GM21717 (cell line): ENCODE measurements around the gene HOXA6.

Experiments used
- ATAC-seq: cut with Tn5 transposase; IDR thresholded peaks from one replicate; pipeline ENCODE4 v1.9.1; 2021; ENCODE audit warnings: mild to moderate bottlenecking, moderate library complexity; ENCODE audit not compliant: unreplicated experiment

Gene HOXA6

GRCh38 chr7:27124902-27125689, 22.5 kb downstream of the HOXA6 start:
- ATAC-seq: no peak

GRCh38 chr7:27124096-27124901, 23.3 kb downstream of the HOXA6 start:
- no peak for ATAC-seq

- ATAC-seq: no peak
These were observed 24.0 kb downstream of the HOXA6 start for GRCh38 chr7:27123477-27124053.

- ATAC-seq: no peak
These were observed 24.5 kb downstream of the HOXA6 start for GRCh38 chr7:27123007-27123476.

- no peak for ATAC-seq
These were observed 25.3 kb downstream of the HOXA6 start for GRCh38 chr7:27122077-27122910.

- no peak for ATAC-seq
These were observed 25.9 kb downstream of the HOXA6 start for GRCh38 chr7:27121684-27122076.

GRCh38 chr7:27119412-27119911, 28.1 kb downstream of the HOXA6 start:
- no peak for ATAC-seq

- ATAC-seq: no peak
These were observed 29.0 kb downstream of the HOXA6 start for GRCh38 chr7:27118580-27118979.

- no peak for ATAC-seq
These were observed 29.6 kb downstream of the HOXA6 start for GRCh38 chr7:27117887-27118491.

GRCh38 chr7:27116962-27117886, 30.4 kb downstream of the HOXA6 start:
- no peak for ATAC-seq

GRCh38 chr7:27116031-27116961, 31.3 kb downstream of the HOXA6 start:
- ATAC-seq: no peak

GRCh38 chr7:27115221-27116026, 32.1 kb downstream of the HOXA6 start:
- ATAC-seq: no peak

- no peak for ATAC-seq
These were observed 32.7 kb downstream of the HOXA6 start for GRCh38 chr7:27114881-27115220.

GRCh38 chr7:27113991-27114769, 33.4 kb downstream of the HOXA6 start:
- no peak for ATAC-seq

GRCh38 chr7:27112955-27113949, 34.3 kb downstream of the HOXA6 start:
- ATAC-seq: no peak
